Breast epithelium (tissue), 4 donors: ENCODE measurements around the gene CLSTN2. TPM values are rescaled to one million over a fixed set of nuclear protein-coding genes. Genes with fewer than 3 reads are reported as not detected.

ENCODE experiments used
- DNase-seq, 2 donors: peaks; one replicate each; pipeline ENCODE4 v3.0.0-alpha.2; 2019; ENCODE audit warnings: low spot score in 2 of 2
- H3K27ac ChIP-seq, 2 donors: fragments of 200-600 bp; sonication (generic) in 1 of 2; one replicate each; pipeline ENCODE4 v1.5.1; 2016 to 2019; ENCODE audit warnings: mild to moderate bottlenecking in 1 of 2
- H3K27me3 ChIP-seq, 2 donors: fragments of 200-600 bp; sonication (generic) in 1 of 2; one replicate each; pipeline versions ENCODE4 v1.5.1 to v1.6.0; 2017 to 2019; ENCODE audit warnings: control low read depth in 1 of 2, mild to moderate bottlenecking in 1 of 2
- H3K36me3 ChIP-seq: fragments of 200-600 bp; one replicate; pipeline ENCODE4 v1.5.1; 2019
- H3K4me1 ChIP-seq, 2 donors: fragments of 200-600 bp; sonication (generic); one replicate each; pipeline ENCODE4 v1.5.1; 2016 to 2019; ENCODE audit warnings: control low read depth in 1 of 2
- H3K4me3 ChIP-seq, 3 donors: fragments of 200-600 bp; sonication (generic); 1 replicate in 2 of 3; 2 replicates in 1 of 3; pipeline ENCODE4 v1.5.1; 2016 to 2019; ENCODE audit warnings: mild to moderate bottlenecking in 3 of 3, moderate library complexity in 2 of 3
- H3K9me3 ChIP-seq, 2 donors: fragments of 200-600 bp; sonication (generic) in 1 of 2; one replicate each; pipeline ENCODE4 v1.5.1; 2016 to 2019; ENCODE audit warnings: control low read depth in 1 of 2
- POLR2A ChIP-seq: fragments of 450-650 bp; IDR thresholded peaks from one replicate; pipeline ENCODE4 v1.6.1; 2016; ENCODE audit warnings: antibody characterized with exemption, mild to moderate bottlenecking, moderate library complexity
- POLR2AphosphoS5 ChIP-seq, 3 donors: sonication (generic); formaldehyde crosslinking; IDR thresholded peaks; one replicate each; pipeline ENCODE4 v1.6.1; 2017; ENCODE audit warnings: antibody characterized with exemption in 3 of 3
- intact Hi-C: fragments of 100-400 bp; cut with DNase I; formaldehyde crosslinking; loops from one replicate; pipeline ENCODE4 v1.15.1; 2023; ENCODE audit warnings: low total_unique reads
- total RNA-seq, 3 donors: library from RNA; depleted of rRNA; stranded (reverse); fragments of >200 nt; gene quantifications; one replicate each; pipeline ENCODE4 v1.1.0, GENCODE V29; 2016
- TF ChIP-seq, protein P1 (sequence below), 3 donors: fragments of 450-650 bp; IDR thresholded peaks; one replicate each; pipeline ENCODE4 v1.5.1; 2016 to 2017; ENCODE audit warnings: antibody characterized with exemption in 3 of 3, mild to moderate bottlenecking in 3 of 3, moderate library complexity in 3 of 3

The CLSTN2 gene
- total RNA-seq, 3 donors from 2014 or later, result 15.5 to 75.5 (median 33.1) TPM

DNA sequence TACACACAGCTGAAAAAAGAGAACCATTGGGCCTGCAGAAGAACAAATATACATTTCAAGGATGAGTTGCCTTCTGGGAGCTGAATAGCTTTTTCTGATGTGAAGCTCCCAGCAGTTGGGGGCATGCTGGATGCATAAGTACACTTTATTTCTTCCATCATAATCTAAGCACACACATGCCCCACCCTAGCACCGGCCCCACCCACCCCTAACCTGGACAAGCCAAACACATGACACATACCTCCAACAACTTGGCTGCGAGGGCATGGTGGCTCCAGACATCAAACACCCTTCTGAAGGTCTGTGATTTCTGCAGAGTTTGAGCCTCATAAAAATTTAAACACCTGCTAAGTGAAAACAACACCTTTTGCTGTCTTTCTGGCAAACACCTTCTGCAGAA, 435.7 kb downstream of the CLSTN2 start:
- intact Hi-C loops, result no loop called here
- Histone ChIP-seq H3K9me3 (peaks cover 0 to 4% of the 10 kb centered on the region in 2 donors), H3K4me1 (no peaks in the 10 kb centered on the region), H3K36me3 (no peaks in the 10 kb centered on the region), H3K4me3 (no peak overlapping the region), H3K27ac (no peak overlapping the region), H3K27me3 (no peaks in the 10 kb centered on the region)
- DNase-seq, result no peak
- TF ChIP-seq, protein P1, sequence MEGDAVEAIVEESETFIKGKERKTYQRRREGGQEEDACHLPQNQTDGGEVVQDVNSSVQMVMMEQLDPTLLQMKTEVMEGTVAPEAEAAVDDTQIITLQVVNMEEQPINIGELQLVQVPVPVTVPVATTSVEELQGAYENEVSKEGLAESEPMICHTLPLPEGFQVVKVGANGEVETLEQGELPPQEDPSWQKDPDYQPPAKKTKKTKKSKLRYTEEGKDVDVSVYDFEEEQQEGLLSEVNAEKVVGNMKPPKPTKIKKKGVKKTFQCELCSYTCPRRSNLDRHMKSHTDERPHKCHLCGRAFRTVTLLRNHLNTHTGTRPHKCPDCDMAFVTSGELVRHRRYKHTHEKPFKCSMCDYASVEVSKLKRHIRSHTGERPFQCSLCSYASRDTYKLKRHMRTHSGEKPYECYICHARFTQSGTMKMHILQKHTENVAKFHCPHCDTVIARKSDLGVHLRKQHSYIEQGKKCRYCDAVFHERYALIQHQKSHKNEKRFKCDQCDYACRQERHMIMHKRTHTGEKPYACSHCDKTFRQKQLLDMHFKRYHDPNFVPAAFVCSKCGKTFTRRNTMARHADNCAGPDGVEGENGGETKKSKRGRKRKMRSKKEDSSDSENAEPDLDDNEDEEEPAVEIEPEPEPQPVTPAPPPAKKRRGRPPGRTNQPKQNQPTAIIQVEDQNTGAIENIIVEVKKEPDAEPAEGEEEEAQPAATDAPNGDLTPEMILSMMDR (IDR thresholded peaks at IDR 0.05), result no peak
- TF ChIP-seq POLR2A (no peak), POLR2AphosphoS5 (IDR thresholded peaks at IDR 0.05) (no peak)

DNA sequence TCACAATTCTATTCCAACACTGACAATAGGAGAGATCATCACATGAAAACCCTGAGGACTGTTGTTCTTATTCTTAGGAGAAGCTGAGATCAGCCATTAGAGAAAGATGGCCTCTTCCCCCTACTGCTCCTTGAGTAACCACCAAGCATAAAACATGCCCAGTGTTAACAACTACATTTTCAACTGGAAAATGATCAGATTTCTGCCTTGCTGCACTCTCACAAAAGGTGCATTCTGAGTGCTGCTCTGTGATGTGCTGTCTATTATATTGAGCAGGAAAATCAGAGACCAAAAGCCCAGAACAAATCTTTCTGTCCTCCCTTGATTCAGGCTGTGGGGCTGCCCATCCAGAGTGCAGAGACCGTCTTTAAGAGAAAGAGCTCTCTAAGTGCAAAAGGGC, 438.2 kb downstream of the CLSTN2 start:
- DNase-seq, result no peak
- no peaks in the 10 kb centered on the region for H3K4me1 ChIP-seq
- no peak for TF ChIP-seq POLR2AphosphoS5 (IDR thresholded peaks at IDR 0.05)
- TF ChIP-seq, protein P1 (IDR thresholded peaks at IDR 0.05), result no peak
- TF ChIP-seq POLR2A, result no peak
- H3K27ac ChIP-seq, result no peak overlapping the region
- H3K9me3 ChIP-seq, result peaks cover 0 to 4% of the 10 kb centered on the region in 2 donors
- H3K36me3 ChIP-seq, result no peaks in the 10 kb centered on the region
- no peaks in the 10 kb centered on the region for H3K27me3 ChIP-seq
- H3K4me3 ChIP-seq, result no peak overlapping the region
- intact Hi-C loops, result no loop called here

DNA sequence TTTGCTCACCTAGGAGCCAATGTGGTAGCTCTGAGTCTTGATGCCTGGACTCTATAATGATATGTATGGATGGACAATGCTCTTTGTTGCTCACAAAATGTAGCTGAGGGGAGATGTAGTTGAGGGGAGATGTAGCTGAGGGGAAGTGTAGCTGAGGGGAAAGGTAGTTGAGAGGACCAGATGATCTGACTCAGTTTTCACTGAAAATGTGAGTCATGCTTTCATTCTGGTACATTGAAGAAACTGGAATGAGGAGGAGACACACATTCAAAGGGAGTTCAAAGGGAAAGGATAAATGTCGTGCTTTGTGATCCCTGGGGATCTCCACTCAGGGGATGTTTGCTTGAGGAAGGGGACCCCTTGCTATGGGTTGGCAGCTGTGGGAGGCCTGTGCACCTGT, 440.0 kb downstream of the CLSTN2 start:
- Histone ChIP-seq H3K36me3 (no peaks in the 10 kb centered on the region), H3K4me3 (no peak overlapping the region), H3K27me3 (no peaks in the 10 kb centered on the region), H3K9me3 (peaks cover 0 to 4% of the 10 kb centered on the region in 2 donors), H3K27ac (no peak overlapping the region), H3K4me1 (no peaks in the 10 kb centered on the region)
- TF ChIP-seq, protein P1 (IDR thresholded peaks at IDR 0.05), result no peak
- TF ChIP-seq POLR2AphosphoS5 (IDR thresholded peaks at IDR 0.05) (no peak), POLR2A (no peak)
- no peak for DNase-seq
- intact Hi-C loops, result no loop called here

DNA sequence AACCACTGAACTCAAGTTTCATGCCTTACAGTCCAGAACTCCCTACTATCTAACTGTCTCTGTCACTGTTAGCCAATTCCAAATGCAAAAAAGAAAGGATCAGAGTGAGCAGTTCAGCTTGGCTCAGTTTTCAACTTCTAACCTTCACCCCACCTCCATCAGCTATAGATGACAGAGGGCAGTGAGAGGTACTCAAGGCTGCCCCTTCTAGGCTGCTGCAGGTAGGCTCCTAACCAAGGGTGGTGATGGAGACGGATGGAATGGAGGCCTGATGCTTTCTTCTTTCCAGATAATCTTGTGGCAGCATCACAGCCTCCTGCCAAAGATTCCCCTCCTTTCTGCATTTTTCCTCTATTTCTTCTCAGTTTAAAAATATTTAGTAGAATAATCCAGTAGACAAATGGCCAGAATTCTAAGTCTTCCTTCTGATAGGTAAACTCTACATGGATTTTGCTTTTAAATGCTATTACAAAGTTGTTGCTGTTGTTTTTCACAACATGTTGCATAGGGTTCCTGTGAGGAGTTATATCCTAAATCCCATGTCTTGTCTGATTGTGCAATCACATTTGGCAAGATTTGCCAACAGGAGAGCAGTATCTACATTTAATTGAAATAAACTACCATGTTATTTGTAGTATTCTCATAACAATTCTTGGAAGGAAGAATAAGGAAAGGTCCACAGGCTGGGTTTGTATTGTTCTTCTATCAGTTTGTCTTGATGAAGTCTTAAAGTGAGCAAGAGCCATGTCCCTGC, 441.3 kb downstream of the CLSTN2 start:
- Histone ChIP-seq H3K27me3 (no peaks in the 10 kb centered on the region), H3K27ac (no peak overlapping the region), H3K4me1 (no peaks in the 10 kb centered on the region), H3K9me3 (peaks cover 0 to 4% of the 10 kb centered on the region in 2 donors), H3K4me3 (no peak overlapping the region), H3K36me3 (no peaks in the 10 kb centered on the region)
- TF ChIP-seq, protein P1 (IDR thresholded peaks at IDR 0.05), result no peak
- no peak for TF ChIP-seq POLR2A
- TF ChIP-seq POLR2AphosphoS5 (IDR thresholded peaks at IDR 0.05), result no peak
- no peak for DNase-seq
- intact Hi-C loops, result no loop called here

DNA sequence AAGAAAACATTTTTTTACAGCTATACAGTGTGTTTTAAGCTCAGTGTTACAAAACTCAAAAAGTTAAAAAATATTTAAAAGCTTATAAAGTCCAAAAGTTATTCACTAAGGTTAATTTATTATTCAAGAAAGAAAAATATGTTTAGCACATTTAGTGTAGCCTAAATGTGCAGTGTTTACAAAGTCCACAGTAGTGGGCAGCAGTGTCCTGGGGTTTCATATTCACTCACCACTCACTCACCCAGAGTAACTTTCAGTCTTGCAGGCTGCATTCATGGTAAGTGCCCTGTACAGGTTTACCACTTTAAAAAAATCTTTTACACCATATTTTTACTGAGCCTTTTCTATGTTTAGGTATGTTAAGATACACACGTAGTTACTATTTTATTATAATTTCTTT, 442.7 kb downstream of the CLSTN2 start:
- no peak overlapping the region for H3K4me3 ChIP-seq
- no peaks in the 10 kb centered on the region for H3K36me3 ChIP-seq
- H3K4me1 ChIP-seq, result no peaks in the 10 kb centered on the region
- intact Hi-C loops, result no loop called here
- DNase-seq, result no peak
- H3K9me3 ChIP-seq, result peaks cover 0 to 4% of the 10 kb centered on the region in 2 donors
- TF ChIP-seq, protein P1 (IDR thresholded peaks at IDR 0.05), result no peak
- TF ChIP-seq POLR2A (no peak), POLR2AphosphoS5 (IDR thresholded peaks at IDR 0.05) (no peak)
- no peak overlapping the region for H3K27ac ChIP-seq
- H3K27me3 ChIP-seq, result no peaks in the 10 kb centered on the region
